Endothelial cell of umbilical vein (primary cell): ENCODE data around the gene B3GNT7. TPM values are rescaled to one million over a fixed set of nuclear protein-coding genes. Genes with fewer than 3 reads are reported as not detected.

Source experiments
- BruUV-seq: library from RNA; stranded (reverse); fragments of 400-500 nt; replicated peaks from 2 replicates; lab custom pipeline; 2021; lab: Mats Ljungman, UMichigan
- CTCF ChIA-PET: fragments of 300-600, 350-600 bp; sonication (Branson Sonifier 250); formaldehyde crosslinking; loops from one replicate; lab custom pipeline; 2021; ENCODE audit warnings: antibody characterized with exemption, inconsistent platforms; lab: Charles Lee
- POLR2A ChIA-PET: fragments of 300-600, 350-600 bp; sonication (Branson Sonifier 250); formaldehyde crosslinking; loops from one replicate; lab custom pipeline; 2021; ENCODE audit warnings: antibody characterized with exemption, inconsistent platforms; lab: Charles Lee
- DNase-seq: peaks from one replicate; pipeline ENCODE4 v3.0.0-alpha.2; 2011; ENCODE audit warnings: low read depth, low spot score
- FAIRE-seq: peaks from 2 replicates; lab custom pipeline; 2011; peaks lifted over from hg19 to GRCh38; lab: Jason Lieb, UNC
- H2AFZ ChIP-seq: 2 replicates; pipeline ENCODE4 v1.6.0; 2012; ENCODE audit warnings: low read depth, low read length, control low read depth, inconsistent platforms
- H3K27ac ChIP-seq: 2 replicates; pipeline ENCODE4 v1.5.1; 2011; ENCODE audit warnings: low read depth, mild to moderate bottlenecking, control low read depth, low read length, moderate library complexity; ENCODE audit not compliant: insufficient read depth
- H3K27me3 ChIP-seq, 2 experiments: 2 replicates each; pipeline versions ENCODE4 v1.6.0 to v1.6.1; 2011; ENCODE audit warnings: low read length in 2 of 2, mixed read lengths in 1 of 2; ENCODE audit not compliant: control insufficient read depth in 2 of 2, insufficient read depth in 2 of 2
- H3K36me3 ChIP-seq, 2 experiments: 2 replicates in 1 of 2; 3 replicates in 1 of 2; pipeline ENCODE4 v1.5.1; 2011; ENCODE audit warnings: low read length in 2 of 2, mild to moderate bottlenecking in 1 of 2, moderate library complexity in 1 of 2; ENCODE audit not compliant: control insufficient read depth in 2 of 2, insufficient read depth in 2 of 2; ENCODE audit errors: extremely low read depth in 1 of 2
- H3K4me1 ChIP-seq: 3 replicates; pipeline ENCODE4 v1.5.1; 2011; ENCODE audit warnings: mild to moderate bottlenecking, low read length; ENCODE audit not compliant: control insufficient read depth, insufficient read depth; ENCODE audit errors: extremely low read depth
- H3K4me2 ChIP-seq: 2 replicates; pipeline ENCODE4 v1.6.1; 2011; ENCODE audit warnings: low read length, control low read depth, mixed read lengths; ENCODE audit not compliant: insufficient read depth
- H3K4me3 ChIP-seq, 3 experiments: fragments of 200-600 bp in 1 of 3; sonication (generic), shearing (Covaris generic) in 1 of 3; replicated peaks in 1 of 3; 2 replicates each; pipeline ENCODE4 v1.5.1; 2011 to 2016; ENCODE audit warnings: control low read depth in 3 of 3, low read length in 3 of 3, mild to moderate bottlenecking in 2 of 3, inconsistent platforms in 1 of 3, low read depth in 1 of 3, moderate library complexity in 1 of 3; ENCODE audit not compliant: insufficient read depth in 1 of 3
- H3K79me2 ChIP-seq: 2 replicates; pipeline ENCODE4 v1.6.0; 2012; ENCODE audit warnings: low read length, inconsistent platforms; ENCODE audit not compliant: control insufficient read depth, insufficient read depth
- H3K9ac ChIP-seq: replicated peaks from 2 replicates; pipeline ENCODE3; 2011; ENCODE audit warnings: low read length, control low read depth; ENCODE audit not compliant: insufficient read depth; ENCODE audit errors: extremely low read depth
- H3K9me1 ChIP-seq: replicated peaks from 3 replicates; pipeline ENCODE4 v1.6.0; 2011; ENCODE audit warnings: mild to moderate bottlenecking, low read length; ENCODE audit not compliant: control insufficient read depth, insufficient read depth; ENCODE audit errors: extremely low read depth
- H3K9me3 ChIP-seq: replicated peaks from 2 replicates; pipeline ENCODE4 v1.5.1; 2012; ENCODE audit warnings: low read length, inconsistent platforms; ENCODE audit not compliant: control insufficient read depth, insufficient read depth
- H4K20me1 ChIP-seq: replicated peaks from 2 replicates; pipeline ENCODE3; 2011; ENCODE audit warnings: mild to moderate bottlenecking, low read length; ENCODE audit not compliant: control insufficient read depth, insufficient read depth; ENCODE audit errors: extremely low read depth
- CTCF ChIP-seq, 2 donors: IDR thresholded peaks; 1 replicate in 1 of 2; 2 replicates in 1 of 2; pipeline ENCODE4 v1.5.1; 2011; ENCODE audit warnings: low read length in 2 of 2, mild to moderate bottlenecking in 2 of 2, moderate library complexity in 2 of 2, control low read depth in 1 of 2, inconsistent platforms in 1 of 2, low read depth in 1 of 2; ENCODE audit not compliant: insufficient read depth in 1 of 2; ENCODE audit errors: extremely low read depth in 1 of 2
- EZH2 ChIP-seq: IDR thresholded peaks from 2 replicates; pipeline ENCODE4 v1.6.1; 2012; ENCODE audit warnings: borderline replicate concordance, low read depth, mild to moderate bottlenecking, moderate library complexity, low read length, inconsistent platforms; ENCODE audit not compliant: severe bottlenecking
- GATA2 ChIP-seq: IDR thresholded peaks from 2 replicates; pipeline ENCODE4 v1.7.0; 2011; ENCODE audit warnings: low read depth, mild to moderate bottlenecking, moderate library complexity, mixed read lengths, low read length; ENCODE audit not compliant: insufficient read length, insufficient read depth
- MAX ChIP-seq: IDR thresholded peaks from 2 replicates; pipeline ENCODE4 v1.6.1; 2011; ENCODE audit not compliant: insufficient read depth, insufficient read length
- POLR2A ChIP-seq: IDR thresholded peaks from 2 replicates; pipeline ENCODE4 v1.6.1; 2012; ENCODE audit warnings: low read depth, mild to moderate bottlenecking, control low read depth, low read length
- POLR2AphosphoS5 ChIP-seq: IDR thresholded peaks from 2 replicates; pipeline ENCODE4 v1.6.1; 2012; ENCODE audit warnings: low read depth, mild to moderate bottlenecking, control low read depth, low read length, moderate library complexity; ENCODE audit not compliant: insufficient read depth
- dilution Hi-C: fragments of 300-500 bp; cut with MboI; formaldehyde crosslinking; loops from one replicate; pipeline ENCODE4 v1.15.0; 2019; ENCODE audit warnings: low sequenced_read_pairs; ENCODE audit not compliant: extremely low pct_ligation_motif_present
- intact Hi-C: fragments of 100-400 bp; cut with micrococcal nuclease; formaldehyde crosslinking; loops from one replicate; pipeline ENCODE4 v1.10.0; 2022
- polyA plus RNA-seq, 4 experiments: library from polyadenylated mRNA; depleted of rRNA in 3 of 4; stranded (reverse) in 3 of 4; unstranded in 1 of 4; fragments of >200 nt; gene quantifications; 2 replicates each; pipeline versions ENCODE4 v1.2.1 to v1.2.3, GENCODE V29; 2011 to 2012; ENCODE audit warnings: missing spikeins in 1 of 4
- total RNA-seq: library from RNA; stranded (reverse); gene quantifications from 2 replicates; pipeline ENCODE4 v1.2.3, GENCODE V29; 2021

B3GNT7 gene
- total and polyA plus RNA-seq, 2 donors (not counting 3 experiments of a cell fraction or from before 2014, with no cell fraction given), result 0.39 to 1.2 TPM

DNA sequence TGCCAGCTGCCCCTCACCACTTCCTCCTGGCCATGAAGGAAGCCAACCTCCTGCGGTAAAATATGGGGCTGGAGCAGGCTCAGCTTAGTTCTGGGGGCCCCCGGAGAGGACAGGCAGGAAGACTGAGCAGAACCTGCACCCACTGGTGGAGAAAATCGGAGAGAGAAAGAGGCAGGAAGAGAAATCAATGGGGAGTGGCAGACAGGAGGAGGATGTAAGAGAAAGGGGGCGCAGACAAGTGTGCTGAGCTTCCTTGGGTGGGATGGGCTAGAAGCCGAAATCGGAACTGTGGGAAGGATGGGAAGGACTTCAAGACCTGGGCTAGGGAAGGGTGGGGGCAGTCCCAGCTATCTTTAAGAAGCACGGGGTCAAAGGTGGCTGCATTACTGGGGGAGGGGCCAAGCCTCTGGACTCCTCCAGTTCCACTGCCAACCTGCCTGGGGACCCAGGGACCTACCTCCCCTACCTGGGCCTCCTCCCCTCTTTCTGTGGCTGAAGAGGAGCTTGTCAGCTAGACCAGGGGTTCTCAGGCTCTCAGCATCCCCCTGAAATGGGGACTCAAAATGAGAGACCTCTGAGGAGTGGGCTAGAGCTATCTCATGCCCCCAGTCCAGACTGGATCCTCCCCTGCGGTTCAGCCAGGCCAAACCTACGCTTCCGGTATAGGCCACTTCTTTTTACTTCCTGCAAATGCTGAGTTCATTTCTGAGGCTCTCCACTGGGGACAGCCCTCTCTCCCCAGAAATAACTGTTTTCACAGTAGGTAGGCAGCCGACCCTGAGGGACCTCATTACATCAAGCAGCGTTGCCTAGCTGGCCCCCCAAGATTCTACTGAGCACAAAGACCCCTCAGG lies 33.6 kb upstream of the B3GNT7 start:
- Histone ChIP-seq H3K9me1 (no peaks in the 10 kb centered on the region), H3K4me3 (no peak overlapping the region), H3K27me3 (no peaks in the 10 kb centered on the region), H3K4me2 (no peak overlapping the region), H4K20me1 (no peaks in the 10 kb centered on the region), H3K9me3 (no peaks in the 10 kb centered on the region), H3K79me2 (no peaks in the 10 kb centered on the region), H3K27ac (no peak overlapping the region), H2AFZ (no peak overlapping the region), H3K9ac (no peak overlapping the region), H3K4me1 (peaks cover 11% of the 10 kb centered on the region), H3K36me3 (no peaks in the 10 kb centered on the region)
- dilution Hi-C loops, result no loop called here
- intact Hi-C loops, result no loop called here
- no peak for TF ChIP-seq MAX
- no peak for TF ChIP-seq CTCF (IDR thresholded peaks at IDR 0.05; ENCODE audit: extremely low read depth in 1 of 2, insufficient read depth in 1 of 2, low read depth in 1 of 2, low read length in 2 of 2)
- TF ChIP-seq POLR2A, result no peak
- TF ChIP-seq GATA2, result no peak
- no peak for TF ChIP-seq EZH2
- TF ChIP-seq POLR2AphosphoS5, result no peak
- ChIA-PET CTCF (interaction anchor here (1.0 kb wide), 1 partner anchor 64 kb away, joined by 3 read pairs; no protein-coding TSS in a partner anchor), POLR2A (no interaction called here)
- no peak for FAIRE-seq
- no TSS peak for BruUV-seq
- DNase-seq, result no peak
